Neural crest cell (in vitro differentiated cells): Measurements from ENCODE around the gene PPFIBP1. TPM values are rescaled to one million over a fixed set of nuclear protein-coding genes. Genes with fewer than 3 reads are reported as not detected.
A peak's percentile ranks its signal among the peaks of the same experiment; 100 is the strongest.

Experiments used
- DNase-seq: peaks from one replicate; pipeline ENCODE4 v3.0.0; 2021; ENCODE audit warnings: low read depth, mixed read lengths, low spot score
- H3K27ac Mint-ChIP-seq: one replicate; pipeline ENCODE4 v1.8.0; 2021; ENCODE audit warnings: mild to moderate bottlenecking, mixed read lengths; ENCODE audit not compliant: unreplicated experiment
- H3K27me3 Mint-ChIP-seq: 2 replicates; pipeline ENCODE4 v1.8.0; 2021; ENCODE audit warnings: low read depth, mild to moderate bottlenecking, mixed read lengths
- H3K36me3 Mint-ChIP-seq: 2 replicates; pipeline ENCODE4 v1.8.0; 2021; ENCODE audit warnings: low read depth, mild to moderate bottlenecking, mixed read lengths
- H3K4me1 Mint-ChIP-seq: 2 replicates; pipeline ENCODE4 v1.8.0; 2021; ENCODE audit warnings: mixed read lengths
- H3K4me3 Mint-ChIP-seq: one replicate; pipeline ENCODE4 v1.8.0; 2021; ENCODE audit warnings: mild to moderate bottlenecking, mixed read lengths
- H3K9me3 Mint-ChIP-seq: 2 replicates; pipeline ENCODE4 v1.8.0; 2021; ENCODE audit warnings: mixed read lengths
- total RNA-seq: library from RNA; stranded (reverse); gene quantifications from 2 replicates; pipeline ENCODE4 v1.2.1, GENCODE V29; 2021
- TF ChIP-seq, protein P1 (sequence below): fragments of 200-600 bp; sonication (generic); conservative IDR thresholded peaks from 2 replicates; pipeline ENCODE4 v1.5.0; 2021; ENCODE audit warnings: antibody characterized with exemption, mild to moderate bottlenecking

PPFIBP1 gene
- total RNA-seq, 1 donor from 2014 or later: 47.5 TPM

GRCh38 chr12:27619308-27619707 is 95.3 kb downstream of the PPFIBP1 start:
- Mint-ChIP-seq H3K27me3 (no peaks in the 10 kb centered on the region), H3K27ac (no peak overlapping the region), H3K4me3 (no peak overlapping the region), H3K36me3 (peaks cover 10% of the 10 kb centered on the region), H3K4me1 (peaks cover 15% of the 10 kb centered on the region), H3K9me3 (no peaks in the 10 kb centered on the region)
- TF ChIP-seq, protein P1, sequence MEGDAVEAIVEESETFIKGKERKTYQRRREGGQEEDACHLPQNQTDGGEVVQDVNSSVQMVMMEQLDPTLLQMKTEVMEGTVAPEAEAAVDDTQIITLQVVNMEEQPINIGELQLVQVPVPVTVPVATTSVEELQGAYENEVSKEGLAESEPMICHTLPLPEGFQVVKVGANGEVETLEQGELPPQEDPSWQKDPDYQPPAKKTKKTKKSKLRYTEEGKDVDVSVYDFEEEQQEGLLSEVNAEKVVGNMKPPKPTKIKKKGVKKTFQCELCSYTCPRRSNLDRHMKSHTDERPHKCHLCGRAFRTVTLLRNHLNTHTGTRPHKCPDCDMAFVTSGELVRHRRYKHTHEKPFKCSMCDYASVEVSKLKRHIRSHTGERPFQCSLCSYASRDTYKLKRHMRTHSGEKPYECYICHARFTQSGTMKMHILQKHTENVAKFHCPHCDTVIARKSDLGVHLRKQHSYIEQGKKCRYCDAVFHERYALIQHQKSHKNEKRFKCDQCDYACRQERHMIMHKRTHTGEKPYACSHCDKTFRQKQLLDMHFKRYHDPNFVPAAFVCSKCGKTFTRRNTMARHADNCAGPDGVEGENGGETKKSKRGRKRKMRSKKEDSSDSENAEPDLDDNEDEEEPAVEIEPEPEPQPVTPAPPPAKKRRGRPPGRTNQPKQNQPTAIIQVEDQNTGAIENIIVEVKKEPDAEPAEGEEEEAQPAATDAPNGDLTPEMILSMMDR: no peak
- DNase-seq: no peak

DNA sequence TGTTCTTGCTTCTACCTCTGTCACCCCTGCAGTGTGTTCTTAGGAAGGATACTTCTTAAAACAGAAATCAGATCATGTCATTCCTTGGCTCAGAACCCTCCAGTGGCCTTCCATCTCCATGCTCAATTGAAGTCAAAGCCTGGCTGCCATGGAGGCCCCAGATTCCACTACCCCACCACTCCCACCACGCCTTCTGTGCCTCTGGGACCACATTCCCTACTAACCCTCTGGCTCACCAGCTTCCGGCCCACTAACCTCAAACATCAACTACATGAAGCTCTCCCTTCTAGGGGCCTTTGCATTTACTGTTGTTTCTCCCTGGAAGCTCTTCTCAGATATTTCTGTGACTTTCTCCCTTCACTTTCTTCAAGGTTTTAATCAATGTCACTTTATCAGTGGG is 96.1 kb downstream of the PPFIBP1 start:
- Mint-ChIP-seq H3K9me3 (no peaks in the 10 kb centered on the region), H3K27ac (peak overlapping the region; percentile 67), H3K4me3 (no peak overlapping the region), H3K27me3 (no peaks in the 10 kb centered on the region), H3K4me1 (peaks cover 19% of the 10 kb centered on the region), H3K36me3 (peaks cover 10% of the 10 kb centered on the region)
- TF ChIP-seq, protein P1: no peak
- no peak for DNase-seq

- H3K9me3 Mint-ChIP-seq: no peaks in the 10 kb centered on the region
- TF ChIP-seq, protein P1: no peak
- no peak overlapping the region for H3K27ac Mint-ChIP-seq
- H3K4me1 Mint-ChIP-seq: peaks cover 12% of the 10 kb centered on the region
- peaks cover 7% of the 10 kb centered on the region for H3K36me3 Mint-ChIP-seq
- no peaks in the 10 kb centered on the region for H3K27me3 Mint-ChIP-seq
- no peak for DNase-seq
- H3K4me3 Mint-ChIP-seq: no peak overlapping the region
Observed at GRCh38 chr12:27622436-27623195, 98.6 kb downstream of the PPFIBP1 start.

DNA sequence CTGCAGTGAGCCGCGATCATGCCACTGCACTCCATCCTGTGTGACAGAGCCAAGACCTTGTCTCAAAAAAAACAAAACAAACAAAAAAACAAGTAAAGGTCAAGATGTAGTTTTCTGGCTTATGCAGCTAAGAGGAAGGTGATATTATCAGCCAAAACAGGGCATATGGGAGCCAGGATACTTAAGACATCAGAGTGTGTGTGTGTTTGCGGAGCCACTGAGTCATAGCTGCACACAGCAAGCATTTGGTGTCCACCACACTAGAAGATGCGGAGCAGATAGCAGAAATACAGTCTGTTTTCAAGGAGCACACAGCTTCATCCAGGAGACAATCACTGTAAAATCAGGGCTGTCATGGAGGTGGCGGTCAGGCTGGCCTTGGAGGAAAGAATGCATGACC is 99.6 kb downstream of the PPFIBP1 start:
- peak overlapping the region; percentile 52 for H3K27ac Mint-ChIP-seq
- H3K27me3 Mint-ChIP-seq: no peaks in the 10 kb centered on the region
- peaks cover 12% of the 10 kb centered on the region for H3K4me1 Mint-ChIP-seq
- no peaks in the 10 kb centered on the region for H3K9me3 Mint-ChIP-seq
- no peak for DNase-seq
- H3K4me3 Mint-ChIP-seq: no peak overlapping the region
- H3K36me3 Mint-ChIP-seq: peaks cover 1% of the 10 kb centered on the region
- TF ChIP-seq, protein P1: no peak

DNA sequence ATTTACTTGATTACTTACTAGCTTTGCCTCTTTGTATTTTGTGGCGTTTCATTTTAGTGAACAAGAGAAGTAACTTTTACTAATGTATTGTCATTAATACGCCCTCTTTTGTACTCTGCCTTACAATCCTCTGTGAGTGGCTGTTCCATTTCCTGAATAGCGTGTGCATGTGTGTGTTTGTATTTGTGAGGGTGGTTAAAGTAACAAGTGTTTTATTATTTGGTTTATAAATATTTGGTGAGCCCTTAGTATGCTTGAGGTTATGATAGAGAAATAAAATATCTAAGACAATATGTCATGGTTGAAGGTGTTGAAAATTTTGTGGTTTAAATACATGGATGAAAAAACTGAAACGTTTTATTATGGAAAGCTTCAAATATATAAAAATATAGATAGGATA is 100.6 kb downstream of the PPFIBP1 start:
- Mint-ChIP-seq H3K4me3 (no peak overlapping the region), H3K36me3 (no peaks in the 10 kb centered on the region), H3K4me1 (peaks cover 12% of the 10 kb centered on the region), H3K27me3 (no peaks in the 10 kb centered on the region), H3K9me3 (no peaks in the 10 kb centered on the region), H3K27ac (no peak overlapping the region)
- DNase-seq: no peak
- TF ChIP-seq, protein P1: no peak
